ENCODE results near the gene SGCD. TPM values are rescaled to one million over a fixed set of nuclear protein-coding genes. Genes with fewer than 3 reads are reported as not detected.

The SGCD gene
- total RNA-seq, 4 donors from 2014 or later = 1.1 to 8.2 (median 4.4) TPM

DNA sequence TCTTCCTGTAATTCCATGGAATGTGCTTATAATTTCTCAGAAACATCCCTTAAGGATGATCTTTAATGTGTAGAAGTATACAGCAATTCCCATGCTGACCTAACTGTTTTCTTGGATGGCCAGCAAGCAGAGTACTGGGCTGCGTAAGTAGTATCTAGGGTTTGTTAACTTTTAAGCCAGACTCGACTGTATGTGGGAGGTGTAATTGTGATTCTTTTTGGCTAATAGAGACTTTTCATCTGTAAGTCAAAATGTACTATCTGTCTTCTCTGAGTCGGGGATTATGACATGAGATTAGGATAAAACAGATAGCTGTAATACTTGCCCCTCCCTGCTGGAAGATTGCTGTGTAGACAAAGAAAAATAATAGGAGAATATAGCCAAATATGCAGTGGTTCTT, 169.3 kb downstream of the SGCD start:
- DNase-seq (ENCODE audit: low spot score) = no peak
- TF ChIP-seq, protein P1, sequence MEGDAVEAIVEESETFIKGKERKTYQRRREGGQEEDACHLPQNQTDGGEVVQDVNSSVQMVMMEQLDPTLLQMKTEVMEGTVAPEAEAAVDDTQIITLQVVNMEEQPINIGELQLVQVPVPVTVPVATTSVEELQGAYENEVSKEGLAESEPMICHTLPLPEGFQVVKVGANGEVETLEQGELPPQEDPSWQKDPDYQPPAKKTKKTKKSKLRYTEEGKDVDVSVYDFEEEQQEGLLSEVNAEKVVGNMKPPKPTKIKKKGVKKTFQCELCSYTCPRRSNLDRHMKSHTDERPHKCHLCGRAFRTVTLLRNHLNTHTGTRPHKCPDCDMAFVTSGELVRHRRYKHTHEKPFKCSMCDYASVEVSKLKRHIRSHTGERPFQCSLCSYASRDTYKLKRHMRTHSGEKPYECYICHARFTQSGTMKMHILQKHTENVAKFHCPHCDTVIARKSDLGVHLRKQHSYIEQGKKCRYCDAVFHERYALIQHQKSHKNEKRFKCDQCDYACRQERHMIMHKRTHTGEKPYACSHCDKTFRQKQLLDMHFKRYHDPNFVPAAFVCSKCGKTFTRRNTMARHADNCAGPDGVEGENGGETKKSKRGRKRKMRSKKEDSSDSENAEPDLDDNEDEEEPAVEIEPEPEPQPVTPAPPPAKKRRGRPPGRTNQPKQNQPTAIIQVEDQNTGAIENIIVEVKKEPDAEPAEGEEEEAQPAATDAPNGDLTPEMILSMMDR (IDR thresholded peaks at IDR 0.05) = no peak
- no peak for ATAC-seq (ENCODE audit: low FRiP score)

DNA sequence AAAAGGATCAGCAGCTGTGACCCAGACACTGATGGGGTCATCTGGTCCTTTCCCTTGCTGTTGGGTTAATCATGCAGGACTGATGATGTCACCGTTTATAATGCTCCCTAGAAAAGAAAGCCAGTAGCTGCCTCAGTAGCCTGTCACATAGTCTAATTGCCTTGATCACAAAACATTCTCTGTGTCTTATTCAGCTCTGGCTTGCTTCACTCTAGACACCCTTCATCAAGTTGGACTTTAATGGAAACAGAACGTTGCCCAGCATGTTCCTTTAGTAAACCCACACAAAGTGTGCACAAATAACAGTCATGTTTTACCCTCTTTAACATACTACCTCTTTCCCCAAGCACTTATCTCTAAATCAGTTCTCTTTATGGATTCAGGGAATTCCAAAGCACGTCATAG, 170.8 kb downstream of the SGCD start:
- TF ChIP-seq, protein P1 (IDR thresholded peaks at IDR 0.05) = no peak
- no peak for DNase-seq (ENCODE audit: low spot score)
- ATAC-seq (ENCODE audit: low FRiP score) = no peak

DNA sequence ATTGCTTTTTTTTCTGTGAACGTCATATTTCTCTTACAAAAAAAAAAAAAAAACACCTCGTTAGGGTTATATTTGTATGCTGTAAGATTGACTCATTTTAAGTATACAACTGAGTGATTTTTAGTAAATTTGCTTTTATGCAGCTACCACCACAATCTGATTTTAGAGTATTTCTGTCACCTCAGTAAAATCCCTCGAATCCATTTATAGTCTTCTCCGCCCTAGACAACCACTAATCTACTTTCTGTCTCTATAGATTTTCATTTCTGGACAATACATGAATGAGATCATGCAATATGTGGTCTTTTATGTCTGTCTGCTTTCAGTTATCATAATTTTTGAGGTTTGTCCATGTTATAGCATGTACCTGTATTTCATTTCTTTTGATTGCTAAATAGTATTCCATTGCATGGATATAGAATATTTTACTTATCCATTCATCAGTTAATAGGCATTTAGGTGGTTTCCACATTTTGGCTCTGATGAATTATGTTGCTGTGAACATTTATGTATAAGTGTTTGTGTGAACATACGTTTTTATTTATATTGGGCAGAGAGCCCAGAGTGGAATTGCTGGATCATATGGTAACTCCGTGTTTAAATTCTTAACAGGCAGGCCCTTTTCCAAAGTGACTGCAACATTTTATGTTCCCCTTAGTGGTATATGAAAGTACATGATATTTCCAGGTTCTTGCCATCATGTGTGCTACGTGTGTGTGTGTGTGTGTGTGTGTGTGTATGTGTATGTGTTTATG, 171.4 kb downstream of the SGCD start:
- ATAC-seq (ENCODE audit: low FRiP score) = no peak
- DNase-seq (ENCODE audit: low spot score) = no peak
- TF ChIP-seq, protein P1 (IDR thresholded peaks at IDR 0.05) = no peak

DNA sequence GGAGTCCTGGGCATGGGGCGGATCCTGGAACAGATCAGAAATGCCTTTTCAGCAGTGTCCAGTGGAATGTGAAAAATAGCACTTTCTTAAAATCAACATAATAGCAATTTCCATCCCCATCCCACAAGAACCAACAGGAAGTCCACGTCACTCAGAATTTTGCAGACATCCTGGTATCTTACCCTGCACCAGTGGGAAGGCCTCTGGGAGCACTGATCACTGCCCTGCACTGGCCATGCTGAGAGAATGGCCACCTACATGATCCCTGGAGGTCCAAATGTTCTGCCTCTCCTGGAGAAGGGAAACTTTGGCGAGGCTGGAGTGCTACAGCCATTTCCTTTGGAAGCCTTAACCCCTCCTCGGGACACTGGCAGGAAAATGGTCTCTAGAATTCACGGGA, 173.8 kb downstream of the SGCD start:
- ATAC-seq (ENCODE audit: low FRiP score) (no peak), DNase-seq (ENCODE audit: low spot score) (no peak)
- TF ChIP-seq, protein P1 (IDR thresholded peaks at IDR 0.05) = no peak

DNA sequence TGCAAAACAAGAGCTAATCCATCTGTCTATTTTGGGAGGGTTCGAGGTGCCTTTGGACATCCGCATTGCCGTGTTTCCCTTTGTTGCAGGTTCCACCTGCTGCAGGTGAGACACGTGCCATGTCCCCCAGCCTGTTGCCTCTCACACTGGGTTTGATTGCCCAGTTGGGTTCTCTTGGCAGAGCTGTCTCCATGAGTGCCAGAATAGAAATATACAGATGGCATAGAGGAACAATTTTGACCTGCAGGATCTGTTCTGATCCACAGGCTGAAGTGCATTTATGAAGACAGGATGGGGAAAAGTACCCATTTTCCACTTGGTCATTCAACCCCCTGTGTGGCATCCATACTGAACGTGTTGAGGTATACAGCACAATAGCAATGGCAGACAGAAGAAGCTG, 178.1 kb downstream of the SGCD start:
- ATAC-seq (ENCODE audit: low FRiP score) (no peak), DNase-seq (ENCODE audit: low spot score) (no peak)
- TF ChIP-seq, protein P1 (IDR thresholded peaks at IDR 0.05) = no peak

DNA sequence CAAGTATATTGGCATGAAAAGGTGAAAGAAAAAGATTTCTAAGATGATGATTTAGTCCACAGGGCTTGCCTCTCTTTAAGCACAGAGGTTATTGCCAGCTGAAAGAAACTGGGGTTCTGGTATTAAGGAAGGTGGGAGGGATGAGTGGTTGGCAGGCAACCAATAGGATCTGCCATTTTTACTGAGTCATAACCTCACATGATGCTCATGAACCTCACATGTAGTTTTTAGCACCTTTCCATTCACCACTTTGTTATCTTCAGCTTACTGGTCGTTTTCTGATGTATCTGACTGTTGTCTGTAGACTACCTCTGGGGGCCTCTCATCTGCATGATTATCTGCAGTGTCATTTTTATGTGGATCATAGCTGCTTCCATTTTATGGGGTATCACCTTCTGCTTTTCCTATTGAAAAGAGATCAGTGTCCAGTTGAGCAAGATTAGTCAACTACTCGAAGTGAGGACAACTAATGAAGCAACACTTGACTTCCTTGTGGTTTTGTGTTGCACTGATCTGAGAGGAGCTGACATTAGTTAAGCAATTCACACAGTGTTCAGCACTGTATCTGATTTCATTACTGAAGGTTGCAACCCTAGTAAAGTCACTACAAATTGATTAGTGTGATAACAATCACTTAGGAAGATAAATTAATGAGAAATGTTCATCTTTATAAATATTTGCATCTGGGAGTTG, 186.3 kb downstream of the SGCD start:
- ATAC-seq (ENCODE audit: low FRiP score) = no peak
- no peak for DNase-seq (ENCODE audit: low spot score)
- TF ChIP-seq, protein P1 (IDR thresholded peaks at IDR 0.05) = no peak

DNA sequence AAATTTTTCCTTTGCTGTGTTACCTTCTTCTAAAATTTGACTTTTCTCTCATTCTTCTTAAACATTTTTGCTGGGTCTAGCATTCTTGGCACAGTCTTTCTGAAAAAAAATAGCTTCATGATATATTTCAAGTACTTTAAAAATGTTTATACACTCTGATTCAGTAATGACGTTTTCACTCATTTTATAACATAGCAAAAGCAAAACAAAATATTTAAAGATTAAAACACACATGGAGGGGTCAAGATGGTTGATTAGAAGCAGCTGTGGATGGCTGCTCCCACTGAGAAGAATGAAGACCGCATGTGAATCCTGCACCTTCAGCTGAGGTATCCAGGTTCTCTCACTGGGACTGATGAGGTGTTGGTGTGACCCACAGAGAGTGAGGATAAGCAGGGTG, 188.2 kb downstream of the SGCD start:
- DNase-seq (ENCODE audit: low spot score) (no peak), ATAC-seq (ENCODE audit: low FRiP score) (no peak)
- TF ChIP-seq, protein P1 (IDR thresholded peaks at IDR 0.05) = no peak
